Smooth muscle cell (in vitro differentiated cells): Measurements from ENCODE around the gene ELOVL3. TPM values are rescaled to one million over a fixed set of nuclear protein-coding genes. Genes with fewer than 3 reads are reported as not detected.
"Not testable (repeated sequence)": the region's sequence is repeated elsewhere in the genome, so short reads cannot be mapped to it uniquely, and the experiment has no call there.

ENCODE experiments used
- DNase-seq: peaks from one replicate; lab custom pipeline; 2025; ENCODE audit not compliant: unreplicated experiment; lab: John Stamatoyannopoulos, UW
- H2AFZ ChIP-seq: fragments of 200-600 bp; sonication (generic); 2 replicates; pipeline ENCODE4 v1.6.0; 2016; ENCODE audit warnings: antibody characterized with exemption, low read depth, mild to moderate bottlenecking
- H3F3A ChIP-seq: fragments of 200-600 bp; sonication (generic); 2 replicates; pipeline ENCODE4 v1.6.0; 2017; ENCODE audit warnings: antibody characterized with exemption, low read depth
- H3K27ac ChIP-seq: fragments of 200-600 bp; sonication (generic); 2 replicates; pipeline ENCODE4 v1.5.1; 2016; ENCODE audit warnings: low read depth, mild to moderate bottlenecking
- H3K27me3 ChIP-seq: fragments of 200-600 bp; sonication (generic); 2 replicates; pipeline ENCODE4 v1.6.1; 2016; ENCODE audit warnings: low read depth, mild to moderate bottlenecking
- H3K36me3 ChIP-seq: fragments of 200-600 bp; sonication (generic); 2 replicates; pipeline ENCODE4 v1.5.1; 2016; ENCODE audit warnings: low read depth
- H3K4me1 ChIP-seq: fragments of 200-600 bp; sonication (generic); 2 replicates; pipeline ENCODE4 v1.5.1; 2016; ENCODE audit warnings: low read depth
- H3K4me2 ChIP-seq: fragments of 200-600 bp; sonication (generic); 2 replicates; pipeline ENCODE4 v1.6.0; 2016; ENCODE audit warnings: mild to moderate bottlenecking
- H3K4me3 ChIP-seq: fragments of 200-600 bp; sonication (generic); 2 replicates; pipeline ENCODE4 v1.5.1; 2016; ENCODE audit warnings: mild to moderate bottlenecking
- H3K79me2 ChIP-seq: fragments of 200-600 bp; sonication (generic); 2 replicates; pipeline ENCODE4 v1.6.0; 2016; ENCODE audit warnings: low read depth, mild to moderate bottlenecking
- H3K9ac ChIP-seq: fragments of 200-600 bp; sonication (generic); 2 replicates; pipeline ENCODE4 v1.6.0; 2016; ENCODE audit warnings: low read depth
- H3K9me3 ChIP-seq: fragments of 200-600 bp; sonication (generic); replicated peaks from 2 replicates; pipeline ENCODE4 v1.5.1; 2016; ENCODE audit warnings: low read depth
- H4K20me1 ChIP-seq: fragments of 200-600 bp; sonication (generic); 2 replicates; pipeline ENCODE4 v1.6.0; 2016; ENCODE audit warnings: low read depth
- WGBS: methylation state at CpG from one replicate; pipeline ENCODE4 v1.1.7; 2016; ENCODE audit warnings: low lambda C conversion rate; 5-methylcytosine and 5-hydroxymethylcytosine counted together
- polyA plus RNA-seq: library from polyadenylated mRNA; unstranded; fragments of >200 nt; fragmentation: Nextera tagmentation; extraction: Ambion mirVana; gene quantifications from 2 replicates; pipeline ENCODE4 v1.2.1, GENCODE V29; 2016
- total RNA-seq: library from RNA; depleted of rRNA; stranded (reverse); fragments of >200 nt; gene quantifications from 2 replicates; pipeline ENCODE4 v1.2.3, GENCODE V29; 2014
- TF ChIP-seq, protein P1 (sequence below): fragments of 200-600 bp; sonication (generic); IDR thresholded peaks from 2 replicates; pipeline ENCODE4 v1.5.1; 2017; ENCODE audit warnings: borderline replicate concordance, mild to moderate bottlenecking, antibody characterized with exemption; ENCODE audit not compliant: insufficient read depth, poor library complexity, severe bottlenecking

The ELOVL3 gene
- total and polyA plus RNA-seq, 2 experiments from 2014 or later = 1.2 to 1.5 TPM

DNA sequence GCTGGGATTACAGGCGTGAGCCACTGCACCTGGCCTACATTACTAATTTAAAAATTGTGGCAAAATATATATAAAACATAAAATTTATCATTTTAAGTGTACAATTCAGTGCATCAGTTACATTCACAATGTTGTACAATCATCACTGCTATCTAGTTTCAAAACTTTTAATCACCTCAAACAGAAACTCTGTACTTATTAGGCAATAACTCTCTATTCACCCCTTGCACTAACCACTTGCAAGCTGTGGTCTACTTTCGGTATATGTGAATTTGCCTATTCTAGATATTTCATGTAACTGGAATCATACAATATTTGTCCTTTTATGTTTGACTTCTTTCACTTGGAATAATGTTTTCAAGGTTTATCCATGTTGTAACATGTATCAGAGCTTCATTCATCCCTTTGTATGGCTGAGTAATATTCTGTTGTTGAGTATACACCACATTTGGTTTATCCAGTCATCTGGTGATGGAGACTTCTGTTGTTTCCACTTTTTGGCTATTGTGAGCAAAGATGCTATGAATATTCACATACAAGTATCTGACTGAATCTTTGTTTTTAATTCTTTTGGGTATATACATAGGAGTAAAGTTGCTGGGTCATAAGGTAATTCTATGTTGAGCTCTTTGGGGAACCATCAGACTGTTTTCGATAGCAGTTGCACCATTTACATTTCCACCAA is 14.3 kb upstream of the ELOVL3 start:
- no peak overlapping the region for H2AFZ ChIP-seq
- no peaks in the 10 kb centered on the region for H4K20me1 ChIP-seq
- H3F3A ChIP-seq = no peaks in the 10 kb centered on the region
- TF ChIP-seq, protein P1, sequence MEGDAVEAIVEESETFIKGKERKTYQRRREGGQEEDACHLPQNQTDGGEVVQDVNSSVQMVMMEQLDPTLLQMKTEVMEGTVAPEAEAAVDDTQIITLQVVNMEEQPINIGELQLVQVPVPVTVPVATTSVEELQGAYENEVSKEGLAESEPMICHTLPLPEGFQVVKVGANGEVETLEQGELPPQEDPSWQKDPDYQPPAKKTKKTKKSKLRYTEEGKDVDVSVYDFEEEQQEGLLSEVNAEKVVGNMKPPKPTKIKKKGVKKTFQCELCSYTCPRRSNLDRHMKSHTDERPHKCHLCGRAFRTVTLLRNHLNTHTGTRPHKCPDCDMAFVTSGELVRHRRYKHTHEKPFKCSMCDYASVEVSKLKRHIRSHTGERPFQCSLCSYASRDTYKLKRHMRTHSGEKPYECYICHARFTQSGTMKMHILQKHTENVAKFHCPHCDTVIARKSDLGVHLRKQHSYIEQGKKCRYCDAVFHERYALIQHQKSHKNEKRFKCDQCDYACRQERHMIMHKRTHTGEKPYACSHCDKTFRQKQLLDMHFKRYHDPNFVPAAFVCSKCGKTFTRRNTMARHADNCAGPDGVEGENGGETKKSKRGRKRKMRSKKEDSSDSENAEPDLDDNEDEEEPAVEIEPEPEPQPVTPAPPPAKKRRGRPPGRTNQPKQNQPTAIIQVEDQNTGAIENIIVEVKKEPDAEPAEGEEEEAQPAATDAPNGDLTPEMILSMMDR = no peak
- H3K27me3 ChIP-seq = no peaks in the 10 kb centered on the region
- H3K4me3 ChIP-seq = no peak overlapping the region
- H3K4me2 ChIP-seq = no peak overlapping the region
- no peaks in the 10 kb centered on the region for H3K9me3 ChIP-seq
- H3K79me2 ChIP-seq = no peaks in the 10 kb centered on the region
- no peak overlapping the region for H3K9ac ChIP-seq
- no peaks in the 10 kb centered on the region for H3K36me3 ChIP-seq
- DNase-seq = no peak
- H3K4me1 ChIP-seq = no peaks in the 10 kb centered on the region
- H3K27ac ChIP-seq = no peak overlapping the region
- 83% methylated on average over 3 of the region's 3 CpGs for whole genome bisulfite sequencing

DNA sequence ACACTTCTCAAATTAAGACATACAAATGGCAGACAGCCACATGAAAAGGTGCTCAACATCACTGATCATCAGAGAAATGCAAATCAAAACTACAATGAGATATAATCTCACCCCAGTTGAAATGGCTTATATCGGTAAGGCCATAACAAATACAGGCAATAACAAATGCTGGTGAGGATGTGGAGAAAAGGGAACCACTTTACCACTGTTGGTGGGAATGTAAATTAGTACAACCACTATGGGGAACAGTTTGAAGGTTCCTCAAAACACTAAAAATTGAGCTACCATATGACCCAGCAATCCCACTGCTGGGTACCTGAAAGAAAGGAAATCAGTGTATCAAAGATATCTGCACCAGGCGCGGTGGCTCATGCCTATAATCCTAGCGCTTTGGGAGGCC is 12.5 kb upstream of the ELOVL3 start:
- H3K4me1 ChIP-seq, H3K4me3 ChIP-seq, H3K79me2 ChIP-seq, H3F3A ChIP-seq, DNase-seq, H3K36me3 ChIP-seq, H3K27ac ChIP-seq, H3K4me2 ChIP-seq, H3K9me3 ChIP-seq, H2AFZ ChIP-seq, H3K9ac ChIP-seq, H4K20me1 ChIP-seq, H3K27me3 ChIP-seq: not testable (repeated sequence)
- 92% methylated on average over 4 of the region's 4 CpGs for WGBS

DNA sequence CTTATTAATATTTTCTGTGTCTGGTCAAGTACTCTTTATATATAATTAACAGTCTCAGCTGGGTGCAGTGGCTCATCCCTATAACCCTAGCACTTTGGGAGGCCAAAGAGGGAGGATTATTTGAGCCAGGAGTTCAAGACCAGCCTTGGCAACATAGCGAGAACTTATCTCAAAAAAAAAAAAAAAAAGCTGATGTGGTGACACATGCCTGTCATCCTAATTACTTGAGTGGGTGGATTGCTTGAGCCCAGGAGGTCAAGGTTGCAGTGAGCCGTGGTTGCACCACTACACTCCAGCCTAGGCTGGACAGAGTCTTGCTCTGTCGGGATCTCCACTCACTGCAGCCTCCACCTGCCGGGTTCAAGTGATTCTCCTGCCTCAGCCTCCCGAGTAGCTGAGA is 6.7 kb upstream of the ELOVL3 start:
- H3K9me3 ChIP-seq = no peaks in the 10 kb centered on the region
- no peak overlapping the region for H2AFZ ChIP-seq
- 85% methylated on average over 5 of the region's 5 CpGs for WGBS
- no peak overlapping the region for H3K4me2 ChIP-seq
- H3K27me3 ChIP-seq = peaks cover 8% of the 10 kb centered on the region
- H3K4me1 ChIP-seq = no peaks in the 10 kb centered on the region
- no peaks in the 10 kb centered on the region for H3K79me2 ChIP-seq
- no peak overlapping the region for H3K27ac ChIP-seq
- H3K9ac ChIP-seq = no peak overlapping the region
- TF ChIP-seq, protein P1 = no peak
- DNase-seq = no peak
- H3F3A ChIP-seq = no peaks in the 10 kb centered on the region
- H3K4me3 ChIP-seq = no peak overlapping the region
- no peaks in the 10 kb centered on the region for H4K20me1 ChIP-seq
- no peaks in the 10 kb centered on the region for H3K36me3 ChIP-seq

DNA sequence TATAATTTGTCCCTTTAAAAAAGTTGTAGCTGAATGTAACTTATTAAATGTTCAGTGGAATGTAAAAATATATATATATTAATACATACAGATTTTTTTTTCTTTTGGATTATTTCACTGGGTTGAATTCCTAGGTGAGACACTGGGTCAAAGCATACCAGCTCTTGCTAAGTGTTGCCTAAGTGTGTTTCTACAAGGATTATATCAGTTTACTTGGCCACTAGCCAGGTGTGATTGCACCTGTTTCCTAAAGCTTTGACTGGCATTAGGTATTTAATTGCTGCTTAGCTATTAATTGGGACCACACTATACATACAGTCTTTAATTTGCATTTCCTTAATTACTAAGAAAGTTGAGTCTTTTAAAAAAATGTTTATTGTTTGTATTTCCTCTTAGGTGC is 5.5 kb upstream of the ELOVL3 start:
- no peak for DNase-seq
- no peaks in the 10 kb centered on the region for H3K79me2 ChIP-seq

More for the DNA sequence above, 5.5 kb upstream of the ELOVL3 start:
- Histone ChIP-seq H4K20me1 (no peaks in the 10 kb centered on the region), H3K4me3 (no peak overlapping the region), H3K9ac (no peak overlapping the region), H3K27me3 (peaks cover 8% of the 10 kb centered on the region), H3K4me1 (no peaks in the 10 kb centered on the region), H3F3A (no peaks in the 10 kb centered on the region), H2AFZ (no peak overlapping the region), H3K4me2 (no peak overlapping the region), H3K36me3 (no peaks in the 10 kb centered on the region), H3K9me3 (no peaks in the 10 kb centered on the region), H3K27ac (no peak overlapping the region)
- TF ChIP-seq, protein P1 = no peak
